Bladder microvascular endothelial cell (primary cell): ENCODE data around the gene KRT36. TPM values are rescaled to one million over a fixed set of nuclear protein-coding genes. Genes with fewer than 3 reads are reported as not detected.

ENCODE experiments used
- total RNA-seq: library from RNA; depleted of rRNA; stranded (reverse); fragments of >200 nt; gene quantifications from 2 replicates; pipeline ENCODE4 v1.2.3, GENCODE V29; 2014

KRT36 gene
- total RNA-seq = 0.06 and 0.16 TPM in 2 replicates

GRCh38 chr17:41489531-41489930, at the start of gene KRT36:
Gene KRT36, minus strand, starts transcription at chr17:41489910. Its CDS starts 46 bp downstream, at chr17:41489864.

GRCh38 chr17:41518789-41519449, 29.2 kb upstream of the KRT36 start, which contains the start of gene KRT15:
Gene KRT15, minus strand, starts transcription at chr17:41518890. Its CDS starts 63 bp downstream, at chr17:41518827.

GRCh38 chr17:41505007-41505808, 15.5 kb upstream of the KRT36 start, which contains the start of gene KRT13:
Gene KRT13, minus strand, starts transcription at chr17:41505612. Its CDS starts 62 bp downstream, at chr17:41505550.

GRCh38 chr17:41481036-41481435, 8.7 kb downstream of the KRT36 start, which contains the start of gene KRT35:
Gene KRT35, minus strand, starts transcription at chr17:41481151. Its CDS starts 54 bp downstream, at chr17:41481097.

GRCh38 chr17:41466988-41467387, 22.7 kb downstream of the KRT36 start, which contains the start of gene KRT32:
Gene KRT32, minus strand, starts transcription at chr17:41467386. Its CDS starts 61 bp downstream, at chr17:41467325.

GRCh38 chr17:41440531-41441033, 49.1 kb downstream of the KRT36 start, which contains the start of gene KRT38:
Gene KRT38, minus strand, starts transcription at chr17:41440983. Its CDS starts 62 bp downstream, at chr17:41440921.

Other genes with a start within 250 kb of the KRT36 start
- not detected in 2 replicates for gene KRTAP9-4, start 240.2 kb downstream of the KRT36 start, total RNA-seq
- not detected in 2 replicates for gene KRTAP9-9, start 234.5 kb downstream of the KRT36 start, total RNA-seq
- not detected in 2 replicates for gene KRTAP9-6, start 224.5 kb downstream of the KRT36 start, total RNA-seq
- not detected in 2 replicates for gene KRTAP9-7, start 214.2 kb downstream of the KRT36 start, total RNA-seq
- not detected in 2 replicates for gene KRTAP29-1, start 187.1 kb downstream of the KRT36 start, total RNA-seq
- not detected in 2 replicates for gene KRTAP16-1, start 180.6 kb downstream of the KRT36 start, total RNA-seq
- gene KRTAP17-1, start 174.2 kb downstream of the KRT36 start, total RNA-seq = not detected in 2 replicates
- not detected in 2 replicates for gene KRT33A, start 139.1 kb downstream of the KRT36 start, total RNA-seq
- gene KRT33B, start 120.1 kb downstream of the KRT36 start, total RNA-seq = not detected in 2 replicates
- gene KRT34, start 107.6 kb downstream of the KRT36 start, total RNA-seq = 0.44 and 0.49 TPM in 2 replicates
- gene KRT31, start 92.3 kb downstream of the KRT36 start, total RNA-seq = not detected in 2 replicates
- gene KRT37, start 65.3 kb downstream of the KRT36 start, total RNA-seq = not detected in 2 replicates
- not detected in 2 replicates for gene KRT38, start 48.9 kb downstream of the KRT36 start, total RNA-seq
- not detected in 2 replicates for gene KRT32, start 22.5 kb downstream of the KRT36 start, total RNA-seq
- not detected in 2 replicates for gene KRT35, start 8.8 kb downstream of the KRT36 start, total RNA-seq
- gene KRT13, start 15.7 kb upstream of the KRT36 start, total RNA-seq = not detected in 2 replicates
- gene KRT15, start 29.0 kb upstream of the KRT36 start, total RNA-seq = 0.16 and 0.57 TPM in 2 replicates
- gene KRT19, start 38.4 kb upstream of the KRT36 start, total RNA-seq = 3.9 and 13.9 TPM in 2 replicates
- 0.06 TPM in 1 of 2 replicates, not detected in the other for gene KRT9, start 82.1 kb upstream of the KRT36 start, total RNA-seq
- gene KRT14, start 97.0 kb upstream of the KRT36 start, total RNA-seq = 0.31 TPM in 1 of 2 replicates, not detected in the other
- 0.19 and 0.65 TPM in 2 replicates for gene KRT16, start 122.9 kb upstream of the KRT36 start, total RNA-seq
- gene KRT17, start 134.7 kb upstream of the KRT36 start, total RNA-seq = 1.2 and 2.6 TPM in 2 replicates
- 55.4 and 112 TPM in 2 replicates for gene EIF1, start 199.0 kb upstream of the KRT36 start, total RNA-seq
- not detected in 2 replicates for gene GAST, start 222.4 kb upstream of the KRT36 start, total RNA-seq
- 0.32 and 0.82 TPM in 2 replicates for gene HAP1, start 244.7 kb upstream of the KRT36 start, total RNA-seq